Stimulated activated naive CD4-positive, alpha-beta T cell treated with Interleukin-2 at 50 U/mL for 16 hours (primary cell): ENCODE measurements around the gene EDRF1.
"Not testable (repeated sequence)": the region's sequence is repeated elsewhere in the genome, so short reads cannot be mapped to it uniquely, and the experiment has no call there.

Experiments
- DNase-seq: peaks from one replicate; lab custom pipeline; 2025; lab: John Stamatoyannopoulos, UW

EDRF1 gene

DNA sequence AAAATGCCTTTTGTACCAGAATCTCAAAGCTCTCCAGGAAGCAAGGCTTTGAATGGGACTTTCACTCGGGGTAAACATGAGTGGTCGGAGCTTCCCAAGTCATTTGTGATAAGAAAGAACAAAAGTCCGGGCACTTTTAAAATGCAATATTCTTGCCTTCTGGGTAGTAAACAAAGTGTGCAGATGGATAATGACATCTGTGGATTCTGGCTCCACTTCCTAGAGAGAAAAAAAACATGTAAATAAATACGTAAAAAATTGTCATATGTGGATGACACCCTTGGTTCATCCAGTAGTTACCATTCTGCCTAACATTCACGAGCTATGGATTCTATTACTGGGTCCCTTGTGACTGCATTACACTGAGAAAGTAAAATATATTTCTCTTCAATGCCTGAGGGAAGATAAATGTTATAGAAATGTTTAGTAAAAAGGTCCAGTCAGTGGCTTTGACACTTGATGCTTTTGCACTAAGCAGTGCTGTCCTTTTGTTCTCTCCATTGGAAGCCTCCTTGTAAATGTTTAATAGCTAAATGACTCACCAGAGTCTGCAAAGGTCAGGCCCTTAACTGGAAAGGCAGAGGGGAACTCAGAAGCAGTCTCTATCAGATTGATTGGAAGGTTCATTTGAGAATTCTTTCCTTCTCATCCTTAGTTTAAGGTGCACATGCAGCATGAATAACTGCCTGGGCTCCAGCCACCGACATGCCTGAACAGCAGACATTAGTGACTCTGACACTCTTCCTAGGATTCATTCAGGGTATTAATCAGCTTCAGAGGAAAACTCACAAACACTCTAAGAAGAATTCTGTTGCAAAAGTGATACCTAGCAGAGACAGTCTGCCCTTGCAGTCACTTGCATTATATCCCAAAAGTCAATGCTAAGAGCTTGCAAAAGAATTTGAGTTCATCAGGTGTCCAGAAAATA lies 11.7 kb upstream of the EDRF1 start:
- DNase-seq, result no peak

GRCh38 chr10:125708971-125709503 lies 10.5 kb upstream of the EDRF1 start:
- no peak for DNase-seq

DNA sequence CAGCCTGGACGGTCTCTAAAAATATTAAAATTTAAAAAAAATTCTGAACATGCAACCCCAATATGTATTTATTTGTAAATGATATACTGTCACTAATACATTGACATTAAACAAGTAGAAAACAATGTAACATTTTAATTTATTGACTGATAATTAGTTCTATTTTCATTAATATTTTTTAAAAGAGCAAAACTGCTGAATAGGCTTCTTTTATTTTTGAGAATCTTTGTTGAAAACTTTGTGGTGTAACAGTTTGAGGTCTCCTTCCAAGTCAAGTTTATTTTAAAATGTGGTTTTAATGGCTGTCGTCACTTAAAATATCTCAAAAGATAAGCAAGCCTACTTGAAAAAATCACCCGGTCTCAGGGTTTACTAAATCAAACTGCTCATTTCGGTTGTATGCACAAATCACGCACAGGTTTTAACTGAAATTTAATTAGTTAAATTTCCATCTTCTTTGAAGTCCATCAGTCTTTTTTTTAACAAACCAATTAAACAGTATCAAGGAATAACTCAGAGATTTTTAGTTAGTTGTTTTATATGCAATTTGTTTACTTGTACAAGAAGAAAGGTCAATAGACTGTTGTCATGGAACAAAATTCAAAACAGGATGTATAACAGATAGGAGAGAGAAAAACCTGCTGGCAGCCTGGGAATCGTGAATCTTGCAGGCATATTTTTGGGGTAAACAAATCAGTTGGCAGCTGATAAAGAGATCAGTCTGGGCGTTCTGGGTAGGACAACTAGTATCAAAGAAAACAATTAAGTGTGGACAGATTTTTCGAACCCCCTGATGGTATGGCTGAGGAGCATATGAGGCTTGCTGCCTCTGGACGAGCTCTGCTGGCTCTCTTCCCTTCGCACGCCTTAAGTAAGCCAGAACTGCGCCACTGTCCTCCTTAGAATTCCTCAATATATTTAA lies 9.7 kb upstream of the EDRF1 start:
- DNase-seq, result no peak

DNA sequence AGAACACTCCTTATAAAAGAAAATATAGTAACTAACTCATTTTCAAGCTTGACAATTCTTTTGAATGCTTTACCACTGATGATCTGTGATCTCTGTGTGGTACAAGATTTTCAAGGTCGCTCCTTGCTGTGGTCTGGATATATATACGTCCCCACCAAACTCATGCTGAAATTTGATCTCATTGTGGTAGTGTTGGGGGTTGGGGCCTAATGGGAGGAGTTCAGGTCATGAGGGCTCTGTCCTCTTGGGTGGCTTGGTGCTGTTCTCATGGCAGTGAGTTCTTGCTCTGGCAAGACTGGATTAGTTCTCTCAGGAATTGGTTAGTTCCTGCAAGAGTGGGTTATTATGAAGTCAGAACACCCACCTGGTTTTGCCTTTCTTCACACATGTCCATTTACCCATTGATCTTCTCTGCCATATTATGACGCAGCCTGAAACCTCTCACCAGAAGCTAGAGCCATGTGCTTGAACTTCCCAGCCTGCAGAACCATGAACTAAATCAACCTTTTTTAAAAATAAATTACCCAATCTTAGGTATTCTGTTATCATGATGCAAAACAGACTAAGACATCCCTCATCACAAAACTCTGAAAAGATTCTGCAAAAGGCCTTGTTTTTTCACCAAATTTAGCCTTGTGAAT lies 8.3 kb upstream of the EDRF1 start:
- no peak for DNase-seq

DNA sequence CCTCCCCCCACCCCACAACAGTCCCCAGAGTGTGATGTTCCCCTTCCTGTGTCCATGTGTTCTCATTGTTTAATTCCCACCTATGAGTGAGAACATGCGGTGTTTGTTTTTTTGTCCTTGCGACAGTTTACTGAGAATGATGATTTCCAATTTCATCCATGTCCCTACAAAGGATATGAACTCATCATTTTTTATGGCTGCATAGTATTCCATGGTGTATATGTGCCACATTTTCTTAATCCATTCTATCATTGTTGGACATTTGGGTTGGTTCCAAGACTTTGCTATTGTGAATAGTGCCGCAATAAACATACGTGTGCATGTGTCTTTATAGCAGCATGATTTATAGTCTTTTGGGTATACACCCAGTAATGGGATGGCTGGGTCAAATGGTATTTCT lies 4.8 kb upstream of the EDRF1 start:
- not testable (repeated sequence) for DNase-seq

DNA sequence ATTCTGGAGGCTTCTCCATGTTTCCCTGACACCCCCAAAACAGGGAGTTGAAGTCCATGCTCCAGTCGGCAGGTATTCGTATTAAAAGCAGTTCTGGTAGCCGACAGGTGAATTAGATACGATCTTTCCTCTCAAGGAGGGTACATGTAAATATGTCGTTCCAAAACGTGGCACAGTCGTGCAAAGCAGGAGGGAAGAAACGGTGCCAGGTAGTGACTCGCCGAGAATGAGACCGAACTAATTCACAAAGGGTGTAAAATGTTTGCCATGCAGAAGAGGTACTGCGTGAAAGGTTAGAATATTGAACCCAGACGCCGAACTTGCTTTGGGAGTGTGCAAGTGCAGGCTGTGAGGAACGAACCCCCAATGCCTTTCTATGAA lies 483 bp downstream of the EDRF1 start:
- DNase-seq, result no peak

DNA sequence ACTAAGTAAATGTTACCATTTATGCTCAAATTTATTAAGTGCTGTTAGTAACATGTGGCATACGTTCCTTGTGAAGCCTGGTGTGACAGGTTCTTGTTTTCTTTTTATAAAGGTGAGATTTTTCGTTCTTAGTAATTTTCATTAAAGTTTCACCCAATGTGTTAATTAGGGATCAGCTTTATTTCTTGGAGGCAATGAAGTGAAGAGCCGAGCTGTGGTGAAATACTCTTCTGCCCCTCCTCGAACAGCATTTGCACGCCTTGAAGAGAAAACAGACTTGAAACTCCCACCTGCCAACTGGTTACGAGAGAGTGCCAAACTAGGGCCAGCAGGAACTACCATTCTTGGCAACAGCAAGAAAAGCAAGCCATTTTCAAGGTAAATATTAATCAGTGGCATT lies 1.5 kb downstream of the EDRF1 start:
- no peak for DNase-seq

DNA sequence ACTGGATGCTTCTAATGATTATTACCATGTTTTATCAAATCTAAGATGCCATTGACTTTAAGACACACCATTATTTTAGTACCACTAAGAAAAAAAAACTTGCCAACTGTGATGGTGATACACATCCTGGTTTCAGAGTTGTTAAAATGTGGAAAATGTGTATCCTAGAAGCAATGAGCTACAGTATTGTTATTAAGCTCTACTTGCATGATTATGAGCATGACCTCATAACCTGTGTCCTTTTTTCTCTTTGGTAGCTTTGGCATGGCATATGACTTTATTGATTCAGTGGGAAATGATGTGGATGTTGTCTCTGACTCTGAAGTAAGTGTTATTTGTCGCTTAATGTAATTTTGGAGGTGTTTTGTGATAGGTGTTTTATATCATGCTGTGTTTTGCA lies 3.3 kb downstream of the EDRF1 start:
- no peak for DNase-seq

GRCh38 chr10:125726914-125727313 lies 7.4 kb downstream of the EDRF1 start:
- no peak for DNase-seq

- DNase-seq, result no peak
Observed at GRCh38 chr10:125727436-125727835, 7.9 kb downstream of the EDRF1 start.

DNA sequence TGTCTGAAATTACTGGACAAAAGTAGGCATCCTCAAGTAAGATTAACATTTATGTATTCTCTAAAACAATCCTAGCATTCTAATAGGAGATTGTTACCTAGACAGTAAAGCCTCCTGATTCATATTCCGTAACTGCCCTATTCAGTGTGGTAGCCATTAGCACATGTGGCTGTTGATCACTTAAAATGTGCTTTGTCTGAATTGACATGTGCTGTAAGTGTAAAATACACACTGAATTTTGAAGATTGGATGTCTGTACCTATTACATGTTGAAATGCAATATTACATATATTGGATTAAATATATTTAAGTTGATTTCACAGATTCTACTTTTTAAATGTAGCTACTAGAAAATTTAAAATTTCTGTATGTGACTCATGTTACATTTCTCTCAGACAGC lies 14.6 kb downstream of the EDRF1 start:
- DNase-seq, result no peak

- DNase-seq, result no peak
Observed at GRCh38 chr10:125734823-125735222, 15.3 kb downstream of the EDRF1 start.

- no peak for DNase-seq
Observed at GRCh38 chr10:125738206-125738605, 18.7 kb downstream of the EDRF1 start.

- no peak for DNase-seq
Observed at GRCh38 chr10:125739994-125740679, 20.6 kb downstream of the EDRF1 start.

DNA sequence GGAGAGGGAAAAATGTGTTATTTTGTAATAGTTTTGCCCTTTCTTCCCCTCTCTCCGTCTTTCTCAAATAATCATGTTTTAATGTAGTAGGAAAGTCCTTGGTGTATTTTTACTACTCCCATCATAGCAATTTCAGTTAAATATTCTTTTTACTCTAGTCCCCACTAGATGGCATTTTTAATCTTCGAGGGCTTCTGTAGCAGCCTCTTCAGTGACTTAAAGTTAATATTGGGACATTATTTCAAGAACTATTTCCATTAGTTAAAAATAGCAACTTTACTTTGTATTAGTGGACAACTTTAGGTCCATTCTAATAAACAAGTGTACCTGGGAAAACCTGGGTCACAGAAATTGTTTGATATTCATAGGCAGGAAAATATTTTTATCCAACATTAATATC lies 23.0 kb downstream of the EDRF1 start:
- DNase-seq, result no peak

GRCh38 chr10:125744909-125745308 lies 25.4 kb downstream of the EDRF1 start:
- DNase-seq, result no peak

GRCh38 chr10:125747417-125747816 lies 27.9 kb downstream of the EDRF1 start:
- DNase-seq, result no peak

GRCh38 chr10:125756196-125756595 lies 36.7 kb downstream of the EDRF1 start:
- no peak for DNase-seq

DNA sequence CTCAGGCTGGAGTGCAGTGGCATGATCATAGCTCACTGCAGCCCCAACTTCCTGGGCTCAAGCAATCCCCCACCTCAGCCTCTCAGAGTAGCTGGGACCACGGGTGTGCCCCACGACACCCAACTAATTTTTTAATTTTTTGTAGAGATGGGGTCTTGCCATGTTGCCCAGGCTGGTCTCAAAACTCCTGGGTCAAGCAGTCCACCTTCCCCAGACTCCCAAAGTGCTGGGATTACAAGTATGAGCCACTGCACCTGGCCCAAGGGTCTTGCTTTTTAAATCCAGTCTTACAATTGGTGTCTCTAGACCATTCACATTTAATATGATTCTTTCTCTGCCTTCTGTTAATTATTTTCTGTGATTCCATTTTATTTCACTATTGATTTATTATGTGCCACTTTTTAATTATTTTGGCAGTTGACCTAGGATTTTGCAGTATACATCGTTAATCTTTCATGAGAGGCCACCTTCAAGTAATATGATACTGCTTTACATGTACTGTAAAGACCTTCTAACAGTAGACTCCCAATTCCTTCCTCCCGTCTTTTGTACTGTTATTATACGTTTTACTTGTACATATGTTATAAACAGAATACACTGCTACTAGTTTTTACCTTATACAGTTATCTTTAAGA lies 37.5 kb downstream of the EDRF1 start:
- DNase-seq, result no peak

DNA sequence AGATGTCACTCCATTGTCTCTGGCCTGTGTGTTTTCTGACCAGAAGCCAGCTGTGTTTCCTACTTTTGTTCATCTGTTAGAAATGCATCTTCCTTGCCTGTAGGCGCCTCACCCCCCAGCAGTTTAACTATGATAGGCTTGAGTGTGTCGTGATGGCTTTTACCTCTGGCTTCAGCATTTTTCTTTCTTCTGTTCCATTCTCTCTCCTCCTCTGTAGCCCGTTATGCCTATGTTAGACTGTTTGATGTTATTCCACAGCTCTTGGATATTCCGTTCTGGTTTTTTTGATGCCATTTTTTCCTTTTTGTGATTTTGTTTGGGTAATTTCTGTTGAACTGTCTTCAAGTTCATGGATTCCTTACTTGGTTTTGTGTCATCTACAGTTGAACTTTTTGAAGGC lies 38.2 kb downstream of the EDRF1 start:
- DNase-seq, result no peak

- no peak for DNase-seq
Observed at GRCh38 chr10:125761961-125762360, 42.5 kb downstream of the EDRF1 start.
